HG02973 (cell line): Measurements from ENCODE around the gene NAV2.

ENCODE experiments used
- ATAC-seq: cut with Tn5 transposase; IDR thresholded peaks from one replicate; pipeline ENCODE4 v1.9.1; 2021; ENCODE audit warnings: moderate library complexity; ENCODE audit not compliant: unreplicated experiment

NAV2 gene, protein sequence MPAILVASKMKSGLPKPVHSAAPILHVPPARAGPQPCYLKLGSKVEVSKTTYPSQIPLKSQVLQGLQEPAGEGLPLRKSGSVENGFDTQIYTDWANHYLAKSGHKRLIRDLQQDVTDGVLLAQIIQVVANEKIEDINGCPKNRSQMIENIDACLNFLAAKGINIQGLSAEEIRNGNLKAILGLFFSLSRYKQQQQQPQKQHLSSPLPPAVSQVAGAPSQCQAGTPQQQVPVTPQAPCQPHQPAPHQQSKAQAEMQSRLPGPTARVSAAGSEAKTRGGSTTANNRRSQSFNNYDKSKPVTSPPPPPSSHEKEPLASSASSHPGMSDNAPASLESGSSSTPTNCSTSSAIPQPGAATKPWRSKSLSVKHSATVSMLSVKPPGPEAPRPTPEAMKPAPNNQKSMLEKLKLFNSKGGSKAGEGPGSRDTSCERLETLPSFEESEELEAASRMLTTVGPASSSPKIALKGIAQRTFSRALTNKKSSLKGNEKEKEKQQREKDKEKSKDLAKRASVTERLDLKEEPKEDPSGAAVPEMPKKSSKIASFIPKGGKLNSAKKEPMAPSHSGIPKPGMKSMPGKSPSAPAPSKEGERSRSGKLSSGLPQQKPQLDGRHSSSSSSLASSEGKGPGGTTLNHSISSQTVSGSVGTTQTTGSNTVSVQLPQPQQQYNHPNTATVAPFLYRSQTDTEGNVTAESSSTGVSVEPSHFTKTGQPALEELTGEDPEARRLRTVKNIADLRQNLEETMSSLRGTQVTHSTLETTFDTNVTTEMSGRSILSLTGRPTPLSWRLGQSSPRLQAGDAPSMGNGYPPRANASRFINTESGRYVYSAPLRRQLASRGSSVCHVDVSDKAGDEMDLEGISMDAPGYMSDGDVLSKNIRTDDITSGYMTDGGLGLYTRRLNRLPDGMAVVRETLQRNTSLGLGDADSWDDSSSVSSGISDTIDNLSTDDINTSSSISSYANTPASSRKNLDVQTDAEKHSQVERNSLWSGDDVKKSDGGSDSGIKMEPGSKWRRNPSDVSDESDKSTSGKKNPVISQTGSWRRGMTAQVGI (N-terminal part only)

GRCh38 chr11:19712281-19713195, at the start of gene NAV2:
NAV2 (plus strand) TSS chr11:19712837; CDS start chr11:19713696, 859 bp downstream.
- ATAC-seq = peak; percentile 100

DNA sequence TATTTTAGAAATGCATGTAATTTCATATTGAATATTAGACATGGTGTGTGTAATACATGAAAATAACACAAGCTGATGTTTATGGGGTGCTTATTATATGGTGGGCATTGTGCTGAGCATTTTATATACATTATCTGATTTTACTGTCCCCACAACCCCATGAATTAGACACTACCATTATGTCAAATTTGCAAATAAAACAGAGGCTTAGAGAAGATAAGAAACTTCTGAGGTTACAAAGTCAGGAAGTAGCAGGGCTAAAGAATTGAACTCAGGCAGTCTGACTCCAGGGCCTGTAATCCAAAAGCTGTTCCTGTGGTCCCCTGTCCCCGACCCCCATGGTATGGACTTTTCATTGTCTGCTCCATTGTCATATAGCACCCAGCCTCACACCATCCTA, 49.4 kb upstream of the NAV2 start:
- ATAC-seq = no peak

DNA sequence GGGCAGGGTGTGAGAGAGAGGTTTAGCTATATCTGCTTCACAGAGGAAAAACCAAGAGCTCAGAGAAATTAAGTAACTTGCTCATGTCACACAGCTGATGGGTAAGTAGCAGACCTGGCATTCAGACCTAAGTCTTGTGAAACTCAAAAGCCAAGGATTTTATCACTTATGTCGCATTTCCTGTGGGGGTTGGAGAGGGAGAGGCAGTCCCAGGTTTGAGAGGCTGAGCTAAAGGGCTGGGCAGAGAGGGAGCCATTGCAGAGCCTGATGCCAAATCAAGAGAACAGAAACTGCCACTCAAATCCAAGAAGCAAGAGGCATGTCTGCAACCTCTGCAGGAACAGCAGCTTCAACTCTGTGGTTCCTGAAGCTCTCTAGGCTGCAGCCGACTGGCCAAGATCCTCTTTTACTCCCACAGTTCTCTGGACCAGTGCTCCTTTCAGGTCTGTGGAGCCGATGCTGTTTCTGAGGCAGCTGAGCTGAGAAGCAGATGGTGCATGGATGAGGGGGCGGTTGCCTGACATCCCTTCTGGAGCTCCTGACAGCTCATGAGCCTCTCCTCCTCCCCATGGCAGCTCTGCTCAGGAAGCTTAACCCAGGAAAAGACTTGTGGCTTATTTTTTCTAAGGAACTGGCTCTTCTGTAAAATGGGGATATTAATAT, 47.6 kb upstream of the NAV2 start:
- ATAC-seq = no peak

GRCh38 chr11:19666951-19667350, 45.7 kb upstream of the NAV2 start:
- no peak for ATAC-seq

DNA sequence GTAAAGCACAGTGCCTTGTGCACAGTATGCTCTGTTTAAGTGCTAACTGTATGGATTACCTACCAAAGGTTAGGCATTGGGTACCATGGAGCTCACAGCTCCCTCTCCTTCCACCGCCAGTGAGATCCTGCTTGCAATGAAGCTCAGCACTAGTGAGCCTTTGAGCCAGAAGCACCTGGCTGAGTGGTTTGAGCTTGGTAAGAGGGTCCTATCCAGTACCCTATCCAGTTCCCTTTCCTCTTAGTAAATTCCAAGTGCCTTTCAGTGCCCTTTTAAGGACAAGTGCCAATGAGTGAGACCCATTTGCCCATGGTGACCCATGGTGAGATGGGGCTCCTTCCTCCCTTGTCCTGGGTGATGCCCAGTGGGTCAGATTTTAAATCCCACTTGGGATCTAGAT, 43.1 kb upstream of the NAV2 start:
- ATAC-seq = no peak

DNA sequence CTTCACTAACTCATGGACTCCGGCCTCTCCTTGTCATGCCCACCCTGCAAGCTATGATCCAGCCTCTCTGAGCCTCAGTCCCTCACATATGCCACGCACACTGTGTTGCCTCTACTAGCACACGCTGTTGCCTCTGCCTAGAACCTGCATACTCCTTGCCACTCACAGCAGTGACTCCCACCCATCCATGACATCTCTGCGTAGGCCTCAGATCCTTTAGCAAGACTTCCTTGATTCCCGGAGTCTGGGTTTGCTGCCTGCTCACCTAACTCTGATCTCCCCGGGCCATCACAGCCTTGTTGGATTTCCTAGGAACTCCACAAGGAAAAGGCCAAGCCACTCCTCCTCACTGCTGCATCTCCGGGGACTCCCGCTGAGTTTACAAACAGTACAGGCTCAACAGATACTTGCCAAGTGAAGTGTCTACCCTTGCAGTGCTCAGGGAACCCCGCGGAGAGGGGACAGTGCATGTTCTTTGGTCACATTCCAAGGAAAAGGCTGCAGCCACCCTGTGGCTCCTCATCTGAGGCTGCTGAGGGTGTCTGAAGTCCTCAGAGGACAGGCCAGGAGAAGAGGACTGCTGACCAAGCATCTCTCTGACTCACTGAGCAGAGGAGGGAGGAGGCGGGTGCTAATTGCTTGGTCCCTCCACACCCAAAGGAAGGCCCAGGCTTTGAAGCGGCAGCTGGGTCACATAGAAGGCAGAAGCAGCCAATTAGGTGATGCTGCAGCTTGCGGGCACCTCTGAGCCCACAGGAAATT, 42.4 kb upstream of the NAV2 start:
- no peak for ATAC-seq

DNA sequence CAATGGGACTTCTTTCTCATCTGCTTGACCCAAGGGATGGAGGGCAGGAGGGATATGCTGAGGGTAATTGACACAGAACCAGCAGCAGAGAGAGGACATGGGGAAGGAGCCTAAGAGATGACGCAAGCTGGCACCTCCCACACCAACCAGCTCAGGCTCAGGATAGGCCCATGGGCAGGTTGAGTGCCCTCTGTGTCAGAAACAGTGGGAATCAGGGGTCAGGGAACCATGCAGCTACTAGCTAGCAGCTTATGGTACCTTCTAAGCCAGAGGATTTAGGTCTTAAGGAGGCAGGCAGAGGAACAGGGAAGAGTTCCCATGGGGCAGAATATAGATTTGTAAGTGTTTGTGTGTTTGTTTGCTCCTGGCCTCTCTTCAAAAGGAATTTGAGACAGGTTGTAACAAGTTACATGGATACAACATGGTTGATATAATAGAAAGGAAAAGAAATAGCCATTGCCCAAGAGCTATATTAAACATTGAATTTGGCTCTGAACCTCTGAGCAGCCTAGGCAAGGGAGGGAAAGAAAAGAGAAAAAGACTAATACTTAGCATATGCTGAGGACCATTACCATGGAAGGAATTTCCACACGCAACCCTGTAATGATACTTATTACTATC, 39.9 kb upstream of the NAV2 start:
- no peak for ATAC-seq

- no peak for ATAC-seq
Measured at GRCh38 chr11:19673924-19674729, 38.5 kb upstream of the NAV2 start.

- no peak for ATAC-seq
Measured at GRCh38 chr11:19674836-19675235, 37.8 kb upstream of the NAV2 start.

GRCh38 chr11:19675397-19675796, 37.2 kb upstream of the NAV2 start:
- no peak for ATAC-seq

- no peak for ATAC-seq
Measured at GRCh38 chr11:19676475-19677380, 35.9 kb upstream of the NAV2 start.

- no peak for ATAC-seq
Measured at GRCh38 chr11:19677381-19678080, 35.1 kb upstream of the NAV2 start.

DNA sequence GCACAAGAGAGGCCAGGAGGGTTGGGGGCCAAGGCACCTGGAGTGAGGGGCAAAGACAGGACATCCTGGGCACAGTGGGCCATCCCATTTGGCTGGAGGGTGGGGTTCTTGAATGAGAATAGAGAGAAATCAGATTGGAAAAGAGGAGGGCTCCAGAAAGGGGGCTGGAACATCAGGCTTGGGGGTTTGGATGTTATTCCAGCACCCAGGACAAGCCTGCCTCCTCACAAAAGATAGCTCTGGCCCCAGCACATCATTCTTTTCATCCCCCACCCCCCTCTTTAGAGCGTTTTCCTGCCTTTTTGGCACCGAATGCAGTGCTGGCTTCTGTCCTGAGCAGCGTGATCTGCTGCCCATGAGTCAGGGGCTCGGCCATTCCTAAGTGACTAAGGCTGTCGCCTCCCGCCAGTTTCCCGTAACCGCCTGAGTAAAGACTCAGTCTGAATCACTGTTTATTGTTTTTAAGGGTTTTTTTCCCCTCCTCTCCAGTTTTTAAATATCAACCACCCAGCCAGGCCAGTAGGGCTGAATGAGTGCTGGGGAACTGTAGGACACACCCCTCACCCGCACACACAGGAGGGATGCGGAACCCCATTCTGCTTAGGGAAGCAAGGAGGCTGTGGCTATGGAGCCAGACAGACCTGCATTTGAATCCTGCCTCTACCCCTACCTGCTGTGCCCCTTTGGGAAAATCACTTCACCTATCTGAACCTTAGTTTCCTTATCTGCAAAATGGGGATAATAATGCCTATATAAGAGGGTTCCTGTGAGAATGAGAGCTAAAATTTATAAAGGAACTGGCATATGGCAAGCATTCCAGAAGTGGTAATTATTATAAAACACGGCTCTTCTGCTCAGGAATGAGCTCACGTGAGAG, 32.4 kb upstream of the NAV2 start:
- no peak for ATAC-seq

- ATAC-seq = no peak
Measured at GRCh38 chr11:19680829-19681368, 31.7 kb upstream of the NAV2 start.

DNA sequence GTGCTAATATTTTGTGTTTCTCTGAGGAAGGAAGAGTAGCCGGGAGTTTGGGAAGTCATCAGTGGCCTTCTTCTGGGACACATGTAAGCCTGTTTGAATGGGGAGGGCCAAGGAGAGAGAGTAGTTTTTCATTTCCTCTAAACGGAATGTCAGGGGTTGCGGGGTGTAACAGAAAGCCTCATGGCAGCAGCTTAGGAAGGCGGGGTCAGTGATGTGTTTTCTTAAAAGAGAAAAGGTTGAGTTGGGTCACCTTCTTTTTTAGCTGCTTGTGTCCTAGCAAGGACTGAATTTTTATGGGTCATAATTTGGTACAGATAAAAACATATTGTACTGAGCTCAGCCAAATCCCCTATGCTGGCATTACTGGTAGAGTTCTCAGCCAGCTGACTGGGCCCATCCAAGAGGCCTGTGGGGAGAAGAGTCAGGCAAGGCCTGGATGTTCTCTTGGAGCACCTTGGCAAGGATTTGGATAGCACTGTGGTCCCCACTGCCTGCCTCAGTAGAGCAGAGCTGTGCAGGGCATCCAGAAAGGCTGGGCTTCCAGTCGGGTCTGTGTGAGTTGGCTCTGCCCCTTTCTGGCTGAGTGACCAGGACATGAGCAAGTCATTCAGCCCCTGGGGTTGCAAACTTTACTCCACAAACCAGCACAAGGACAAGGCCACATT, 29.4 kb upstream of the NAV2 start:
- ATAC-seq = no peak
